Skin of body (tissue), 2 donors: ENCODE results near the gene ALKBH3. TPM values are rescaled to one million over a fixed set of nuclear protein-coding genes. Genes with fewer than 3 reads are reported as not detected.
A peak's percentile ranks its signal among the peaks of the same experiment; 100 is the strongest.

ENCODE experiments used
- DNase-seq: peaks from one replicate; lab custom pipeline; 2025; lab: John Stamatoyannopoulos, UW
- total RNA-seq: library from RNA; depleted of rRNA; stranded (reverse); fragments of >200 nt; gene quantifications from one replicate; pipeline ENCODE4 v1.2.3, GENCODE V29; 2014

Gene ALKBH3
- total RNA-seq, 1 donor from 2014 or later = 25.8 TPM

- no peak for DNase-seq
Measured at GRCh38 chr11:43922295-43922648, 41.6 kb downstream of the ALKBH3 start.

GRCh38 chr11:43922744-43923405, 42.2 kb downstream of the ALKBH3 start:
- peak; percentile 81 for DNase-seq

- DNase-seq = peak; percentile 98
Measured at GRCh38 chr11:43923406-43924111, 42.9 kb downstream of the ALKBH3 start.

GRCh38 chr11:43924112-43924855, 43.7 kb downstream of the ALKBH3 start:
- DNase-seq = no peak

- DNase-seq = no peak
Measured at GRCh38 chr11:43925063-43925931, 44.7 kb downstream of the ALKBH3 start.

- peak; percentile 51 for DNase-seq
Measured at GRCh38 chr11:43925932-43926505, 45.4 kb downstream of the ALKBH3 start.

- no peak for DNase-seq
Measured at GRCh38 chr11:43927070-43927469, 46.4 kb downstream of the ALKBH3 start.

GRCh38 chr11:43927925-43928707, 47.5 kb downstream of the ALKBH3 start:
- DNase-seq = no peak

- no peak for DNase-seq
Measured at GRCh38 chr11:43928721-43929120, 48.1 kb downstream of the ALKBH3 start.

- DNase-seq = no peak
Measured at GRCh38 chr11:43930868-43931716, 50.5 kb downstream of the ALKBH3 start.

GRCh38 chr11:43931717-43932039, 51.0 kb downstream of the ALKBH3 start:
- peak; percentile 12 for DNase-seq

- no peak for DNase-seq
Measured at GRCh38 chr11:43933226-43933607, 52.6 kb downstream of the ALKBH3 start.

GRCh38 chr11:43933608-43934551, 53.2 kb downstream of the ALKBH3 start:
- peak; percentile 81 for DNase-seq

GRCh38 chr11:43934601-43935423, 54.2 kb downstream of the ALKBH3 start:
- no peak for DNase-seq

- no peak for DNase-seq
Measured at GRCh38 chr11:43935424-43935979, 54.9 kb downstream of the ALKBH3 start.

GRCh38 chr11:43936076-43936475, 55.4 kb downstream of the ALKBH3 start:
- no peak for DNase-seq
